IMR-90 (cell line): ENCODE data around the gene TRAPPC12. TPM values are rescaled to one million over a fixed set of nuclear protein-coding genes. Genes with fewer than 3 reads are reported as not detected.

ENCODE experiments used
- ATAC-seq: fragments of 200-7000 bp; cut with Tn5 transposase; 2 replicates; pipeline ENCODE4 v1.9.1; 2020; ENCODE audit warnings: low read depth, mild to moderate bottlenecking, moderate library complexity
- BruUV-seq: library from RNA; stranded (reverse); fragments of 400-500 nt; replicated peaks from 2 replicates; lab custom pipeline; 2021; lab: Mats Ljungman, UMichigan
- CTCF ChIA-PET: fragments of 300-600 bp; formaldehyde crosslinking; extraction: SDS; loops from one replicate; lab custom pipeline; 2021; ENCODE audit warnings: antibody characterized with exemption; lab: Yijun Ruan, JAX
- POLR2A ChIA-PET: fragments of 300-600 bp; sonication (Branson Sonifier 250); formaldehyde crosslinking; loops from one replicate; lab custom pipeline; 2022; ENCODE audit warnings: antibody characterized with exemption; ENCODE audit not compliant: unreplicated experiment; lab: Charles Lee
- DNase-seq: peaks from one replicate; pipeline ENCODE4 v3.0.0; 2013
- H2AFZ ChIP-seq: replicated peaks from 2 replicates; pipeline ENCODE3; 2013; ENCODE audit warnings: low read length, mild to moderate bottlenecking; ENCODE audit not compliant: poor library complexity
- H2AK5ac ChIP-seq: 2 replicates; pipeline ENCODE4 v1.6.1; 2013; ENCODE audit warnings: low read depth, low read length, inconsistent platforms
- H2AK9ac ChIP-seq: replicated peaks from 2 replicates; pipeline ENCODE3; 2013; ENCODE audit warnings: mild to moderate bottlenecking, low read depth, low read length, moderate library complexity; ENCODE audit not compliant: poor library complexity
- H2BK120ac ChIP-seq: 2 replicates; pipeline ENCODE4 v1.6.1; 2013; ENCODE audit warnings: low read depth, low read length, inconsistent platforms
- H2BK15ac ChIP-seq: 3 replicates; pipeline ENCODE4 v1.6.1; 2013; ENCODE audit warnings: low read depth, low read length, inconsistent platforms
- H2BK20ac ChIP-seq: 2 replicates; pipeline ENCODE4 v1.6.1; 2013; ENCODE audit warnings: low read depth, mild to moderate bottlenecking, inconsistent platforms, low read length, moderate library complexity
- H2BK5ac ChIP-seq: 2 replicates; pipeline ENCODE4 v1.6.1; 2013; ENCODE audit warnings: mild to moderate bottlenecking, low read depth, low read length, inconsistent platforms; ENCODE audit not compliant: poor library complexity, severe bottlenecking
- H3K14ac ChIP-seq: replicated peaks from 2 replicates; pipeline ENCODE4 v1.6.1; 2013; ENCODE audit warnings: low read depth, low read length, inconsistent platforms
- H3K18ac ChIP-seq: 2 replicates; pipeline ENCODE4 v1.6.1; 2013; ENCODE audit warnings: low read depth, low read length, control low read depth
- H3K23ac ChIP-seq: 2 replicates; pipeline ENCODE4 v1.6.1; 2013; ENCODE audit warnings: low read depth, low read length, inconsistent platforms
- H3K27ac ChIP-seq: 2 replicates; pipeline ENCODE4 v1.5.1; 2013; ENCODE audit warnings: mild to moderate bottlenecking, control low read depth, low read length; ENCODE audit not compliant: insufficient read depth
- H3K27me3 ChIP-seq: 2 replicates; pipeline ENCODE4 v1.6.1; 2013; ENCODE audit warnings: low read length; ENCODE audit not compliant: control insufficient read depth, insufficient read depth
- H3K36me3 ChIP-seq: 2 replicates; pipeline ENCODE4 v1.6.1; 2013; ENCODE audit warnings: low read length, mixed read lengths; ENCODE audit not compliant: control insufficient read depth, insufficient read depth
- H3K4ac ChIP-seq: 2 replicates; pipeline ENCODE4 v1.6.1; 2013; ENCODE audit warnings: low read depth, low read length, inconsistent platforms
- H3K4me1 ChIP-seq: 2 replicates; pipeline ENCODE4 v1.6.1; 2013; ENCODE audit warnings: low read length, mixed read lengths; ENCODE audit not compliant: control insufficient read depth, insufficient read depth
- H3K4me2 ChIP-seq: 2 replicates; pipeline ENCODE4 v1.6.1; 2013; ENCODE audit warnings: low read depth, mild to moderate bottlenecking, control low read depth, low read length, moderate library complexity
- H3K4me3 ChIP-seq: 2 replicates; pipeline ENCODE4 v1.5.1; 2013; ENCODE audit warnings: low read depth, mild to moderate bottlenecking, control low read depth, low read length, moderate library complexity; ENCODE audit not compliant: insufficient read depth
- H3K56ac ChIP-seq: 2 replicates; pipeline ENCODE4 v1.6.1; 2013; ENCODE audit warnings: low read length, inconsistent platforms; ENCODE audit not compliant: insufficient read depth; ENCODE audit errors: extremely low read depth
- H3K79me1 ChIP-seq, 2 experiments: 2 replicates each; pipeline ENCODE4 v1.6.1; 2013; ENCODE audit warnings: low read length in 2 of 2, inconsistent platforms in 1 of 2, low read depth in 1 of 2
- H3K9ac ChIP-seq: 2 replicates; pipeline ENCODE4 v1.6.1; 2013; ENCODE audit warnings: low read depth, low read length, control low read depth
- H3K9me1 ChIP-seq: 2 replicates; pipeline ENCODE4 v1.6.1; 2013; ENCODE audit warnings: low read length, inconsistent platforms; ENCODE audit not compliant: insufficient read depth
- H3K9me3 ChIP-seq: 2 replicates; pipeline ENCODE4 v1.6.1; 2013; ENCODE audit warnings: low read length; ENCODE audit not compliant: control insufficient read depth, insufficient read depth
- H4K20me1 ChIP-seq: 2 replicates; pipeline ENCODE4 v1.6.1; 2013; ENCODE audit warnings: low read length, inconsistent platforms; ENCODE audit not compliant: insufficient read depth
- H4K5ac ChIP-seq: 2 replicates; pipeline ENCODE4 v1.6.1; 2013; ENCODE audit warnings: mild to moderate bottlenecking, low read depth, low read length, control low read depth
- H4K8ac ChIP-seq, 2 experiments: 2 replicates each; pipeline ENCODE4 v1.6.1; 2013; ENCODE audit warnings: low read depth in 2 of 2, low read length in 2 of 2, control low read depth in 1 of 2, inconsistent platforms in 1 of 2
- H4K91ac ChIP-seq: 2 replicates; pipeline ENCODE4 v1.6.1; 2013; ENCODE audit warnings: low read depth, low read length, inconsistent platforms; ENCODE audit not compliant: insufficient read depth
- BHLHE40 ChIP-seq: fragments of 150-350 bp; IDR thresholded peaks from 2 replicates; pipeline ENCODE4 v1.6.1; 2016; ENCODE audit warnings: mild to moderate bottlenecking, low read depth, low read length
- CEBPB ChIP-seq: IDR thresholded peaks from 2 replicates; pipeline ENCODE4 v1.6.1; 2012; ENCODE audit warnings: low read depth, low read length, improper control_type of control experiment
- ELK1 ChIP-seq: fragments of 150-350 bp; IDR thresholded peaks from 2 replicates; pipeline ENCODE4 v1.6.1; 2016; ENCODE audit warnings: low read depth, mild to moderate bottlenecking, low read length, moderate library complexity, borderline replicate concordance
- FOS ChIP-seq: fragments of 150-350 bp; IDR thresholded peaks from 2 replicates; pipeline ENCODE4 v1.6.1; 2016; ENCODE audit warnings: low read depth, low read length
- MAFK ChIP-seq: IDR thresholded peaks from 2 replicates; pipeline ENCODE4 v1.6.1; 2012; ENCODE audit warnings: low read depth, low read length, improper control_type of control experiment
- NFE2L2 ChIP-seq: fragments of 150-350 bp; IDR thresholded peaks from 2 replicates; pipeline ENCODE4 v1.6.1; 2016; ENCODE audit warnings: low read depth, mild to moderate bottlenecking, low read length
- POLR2A ChIP-seq: IDR thresholded peaks from 2 replicates; pipeline ENCODE4 v1.6.1; 2012; ENCODE audit warnings: mild to moderate bottlenecking, low read depth, low read length
- RAD21 ChIP-seq: IDR thresholded peaks from 2 replicates; pipeline ENCODE4 v1.6.1; 2012; ENCODE audit warnings: low read length, improper control_type of control experiment
- RFX5 ChIP-seq: IDR thresholded peaks from 2 replicates; pipeline ENCODE4 v1.8.0; 2012; ENCODE audit warnings: low read depth, mild to moderate bottlenecking, low read length, moderate library complexity
- SMC3 ChIP-seq: fragments of 150-350 bp; IDR thresholded peaks from 2 replicates; pipeline ENCODE4 v1.6.1; 2016; ENCODE audit warnings: low read depth, mild to moderate bottlenecking, antibody characterized with exemption, low read length, moderate library complexity
- USF2 ChIP-seq: fragments of 150-350 bp; IDR thresholded peaks from 2 replicates; pipeline ENCODE4 v1.6.1; 2017; ENCODE audit warnings: mild to moderate bottlenecking, antibody characterized with exemption, low read length, low read depth
- WGBS, 2 experiments: methylation state at CpG; one replicate each; pipeline versions ENCODE4 v1.1.5 to v1.1.7; 2013; ENCODE audit warnings: missing lambda C conversion rate in 2 of 2; ENCODE audit not compliant: insufficient read length in 1 of 2; ENCODE audit errors: extremely low coverage in 2 of 2; 5-methylcytosine and 5-hydroxymethylcytosine counted together
- dilution Hi-C: fragments of 300-500 bp; cut with HindIII; formaldehyde crosslinking; loops from one replicate; pipeline ENCODE4 v1.14.3; 2018; ENCODE audit warnings: low sequenced_read_pairs; ENCODE audit not compliant: unreplicated experiment
- in situ Hi-C: fragments of 300-500 bp; cut with MboI; formaldehyde crosslinking; loops from 3 replicates; pipeline ENCODE4 v1.14.3; 2019; ENCODE audit warnings: low sequenced_read_pairs, inconsistent platforms, mixed read lengths
- intact Hi-C: fragments of 100-400 bp; cut with micrococcal nuclease; formaldehyde crosslinking; loops from 2 replicates; pipeline ENCODE4 v1.10.0; 2022
- polyA plus RNA-seq, 3 experiments: library from polyadenylated mRNA; depleted of rRNA; stranded (reverse); fragments of >200 nt; gene quantifications; 2 replicates each; pipeline ENCODE4 v1.2.3, GENCODE V29; 2012; ENCODE audit warnings: low replicate concordance in 1 of 3
- total RNA-seq: library from RNA; depleted of rRNA; stranded (reverse); fragments of >200 nt; gene quantifications from 2 replicates; pipeline ENCODE4 v1.2.3, GENCODE V29; 2012

The TRAPPC12 gene
- total and polyA plus RNA-seq, 2 of the 4 experiments (the other 2 are of a cell fraction): 25.8 to 69.9 TPM

DNA sequence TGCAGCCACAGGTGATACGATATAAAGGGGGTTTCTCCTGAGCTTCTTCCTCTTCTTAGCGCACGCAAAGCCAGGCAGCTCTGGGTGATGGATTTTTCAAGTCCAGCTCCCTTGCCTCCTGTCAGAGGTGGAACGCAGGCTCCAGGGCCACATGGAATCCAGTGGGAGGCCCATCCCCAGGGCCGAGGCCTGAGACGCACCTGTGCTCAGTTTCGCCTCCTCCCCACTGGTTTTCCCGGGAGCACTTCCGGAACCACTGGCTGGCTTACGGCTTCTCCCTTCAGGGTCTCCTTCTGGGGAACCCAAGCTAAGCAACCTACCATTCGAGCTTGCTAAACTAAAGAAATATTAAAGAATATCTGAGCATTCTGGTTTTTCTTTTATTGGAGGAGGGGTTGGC, 63.6 kb downstream of the TRAPPC12 start:
- Histone ChIP-seq H3K36me3 (peaks cover 33% of the 10 kb centered on the region), H2BK20ac (no peak overlapping the region), H3K56ac (no peak overlapping the region), H4K91ac (no peak overlapping the region), H2BK120ac (no peak overlapping the region), H3K23ac (no peak overlapping the region), H2AK5ac (no peak overlapping the region), H2AFZ (no peak overlapping the region), H3K4me2 (no peak overlapping the region), H4K8ac (no peak overlapping the region), H3K9ac (no peak overlapping the region), H3K9me1 (peaks cover 3% of the 10 kb centered on the region; the same call in 1 of the 2 replicates), H2AK9ac (no peak overlapping the region), H3K4ac (no peak overlapping the region), H3K9me3 (peaks cover 4% of the 10 kb centered on the region; the same call in 1 of the 2 replicates), H3K18ac (no peak overlapping the region), H4K5ac (no peak overlapping the region), H3K14ac (no peak overlapping the region), H3K79me1 (peaks cover 5 to 10% of the 10 kb centered on the region in 2 experiments; a peak in 3 of 4 replicates), H2BK15ac (no peak overlapping the region), H2BK5ac (no peak overlapping the region), H3K27me3 (no peaks in the 10 kb centered on the region), H3K4me1 (0 out of 2 replicates have a peak, but pooled peaks cover 2% of the 10 kb centered on the region), H4K20me1 (no peaks in the 10 kb centered on the region), H3K27ac (no peak overlapping the region), H3K4me3 (no peak overlapping the region)
- in situ Hi-C loops (no loop called here), dilution Hi-C loops (no loop called here), intact Hi-C loops (no loop called here)
- POLR2A ChIA-PET: no interaction called here
- CTCF ChIA-PET: interaction anchor here (1.9 kb wide), 1 partner anchor 19 kb away, joined by 8 read pairs; no protein-coding TSS in a partner anchor
- no peak for DNase-seq
- no TSS peak for BruUV-seq
- no peak for ATAC-seq
- TF ChIP-seq ELK1 (no peak), BHLHE40 (no peak), POLR2A (no peak), SMC3 (no peak), NFE2L2 (no peak), USF2 (no peak), MAFK (no peak), RAD21 (no peak), FOS (no peak), RFX5 (no peak), CEBPB (no peak)
- 100% methylated on average over 2 of the region's 11 CpGs; no CpG with 5 or more reads in 1 of the 2 experiments for WGBS, 2 experiments
